B cell (primary cell): ENCODE results near the gene HSPA14.

Source experiments
- CTCF ChIP-seq: fragments of 200-600 bp; IDR thresholded peaks from one replicate; pipeline ENCODE4 v1.8.0; 2022; ENCODE audit warnings: antibody characterized with exemption, mild to moderate bottlenecking
- EZH2 ChIP-seq: IDR thresholded peaks from 2 replicates; pipeline ENCODE4 v1.6.1; 2012; ENCODE audit warnings: borderline replicate concordance, low read depth, mild to moderate bottlenecking, moderate library complexity, low read length; ENCODE audit not compliant: insufficient read depth, poor library complexity, severe bottlenecking

GRCh38 chr10:14858338-14858960 is 20.3 kb downstream of the HSPA14 start:
- no peak for TF ChIP-seq CTCF
- TF ChIP-seq EZH2 = no peak
